Tibial artery (tissue), 4 donors: ENCODE measurements around the gene MIGA1.
A peak's percentile ranks its signal among the peaks of the same experiment; 100 is the strongest.

Experiments
- DNase-seq, 2 donors: peaks; one replicate each; pipeline ENCODE4 v3.0.0-alpha.2; 2019
- H3K27ac ChIP-seq, 2 donors: fragments of 200-600 bp; sonication (generic) in 1 of 2; 1 replicate in 1 of 2; 2 replicates in 1 of 2; pipeline ENCODE4 v1.5.1; 2018 to 2019; ENCODE audit warnings: mild to moderate bottlenecking in 1 of 2
- H3K27me3 ChIP-seq, 2 donors: fragments of 200-600 bp; sonication (generic) in 1 of 2; one replicate each; pipeline versions ENCODE4 v1.5.1 to v1.6.0; 2016 to 2019
- H3K36me3 ChIP-seq, 3 donors: fragments of 200-600 bp; sonication (generic) in 2 of 3; one replicate each; pipeline ENCODE4 v1.5.1; 2016 to 2019; ENCODE audit warnings: mild to moderate bottlenecking in 2 of 3
- H3K4me1 ChIP-seq, 4 donors: fragments of 200-600 bp; sonication (generic) in 2 of 4; 1 replicate in 3 of 4; 2 replicates in 1 of 4; pipeline ENCODE4 v1.5.1; 2016 to 2019
- H3K4me3 ChIP-seq, 2 donors: fragments of 200-600 bp; sonication (generic) in 1 of 2; 1 replicate in 1 of 2; 2 replicates in 1 of 2; pipeline ENCODE4 v1.5.1; 2018 to 2019; ENCODE audit warnings: mild to moderate bottlenecking in 2 of 2
- H3K9me3 ChIP-seq, 3 donors: fragments of 200-600 bp; sonication (generic) in 1 of 3; one replicate each; pipeline ENCODE4 v1.5.1; 2016 to 2019
- intact Hi-C: fragments of 100-400 bp; cut with DNase I; formaldehyde crosslinking; loops from one replicate; pipeline ENCODE4 v1.15.0; 2023; ENCODE audit warnings: low total_unique reads
- TF ChIP-seq, protein P1 (sequence below), 2 experiments: fragments of 200-600 bp in 1 of 2; fragments of 450-650 bp in 1 of 2; IDR thresholded peaks; one replicate each; pipeline ENCODE4 v1.5.1; 2017 to 2019; ENCODE audit warnings: antibody characterized with exemption in 2 of 2, mild to moderate bottlenecking in 1 of 2, moderate library complexity in 1 of 2

MIGA1 gene

GRCh38 chr1:77779529-77780281 is at the start of gene MIGA1:
MIGA1 (plus strand) TSS chr1:77779649; CDS start chr1:77783253, 3,604 bp downstream.
- Histone ChIP-seq H3K4me3 (peak within 1 kb of the TSS; percentile 76 to 98), H3K9me3 (no peaks in the 10 kb centered on the region), H3K27ac (peak within 1 kb of the TSS; percentile 79 to 85), H3K36me3 (peaks cover 7 to 11% (median 10%) of the 10 kb centered on the region in 3 donors), H3K27me3 (no peaks in the 10 kb centered on the region), H3K4me1 (peaks cover 0 to 27% (median 9%) of the 10 kb centered on the region in 4 donors)
- peak; percentile 91 to 92 for DNase-seq
- TF ChIP-seq, protein P1, sequence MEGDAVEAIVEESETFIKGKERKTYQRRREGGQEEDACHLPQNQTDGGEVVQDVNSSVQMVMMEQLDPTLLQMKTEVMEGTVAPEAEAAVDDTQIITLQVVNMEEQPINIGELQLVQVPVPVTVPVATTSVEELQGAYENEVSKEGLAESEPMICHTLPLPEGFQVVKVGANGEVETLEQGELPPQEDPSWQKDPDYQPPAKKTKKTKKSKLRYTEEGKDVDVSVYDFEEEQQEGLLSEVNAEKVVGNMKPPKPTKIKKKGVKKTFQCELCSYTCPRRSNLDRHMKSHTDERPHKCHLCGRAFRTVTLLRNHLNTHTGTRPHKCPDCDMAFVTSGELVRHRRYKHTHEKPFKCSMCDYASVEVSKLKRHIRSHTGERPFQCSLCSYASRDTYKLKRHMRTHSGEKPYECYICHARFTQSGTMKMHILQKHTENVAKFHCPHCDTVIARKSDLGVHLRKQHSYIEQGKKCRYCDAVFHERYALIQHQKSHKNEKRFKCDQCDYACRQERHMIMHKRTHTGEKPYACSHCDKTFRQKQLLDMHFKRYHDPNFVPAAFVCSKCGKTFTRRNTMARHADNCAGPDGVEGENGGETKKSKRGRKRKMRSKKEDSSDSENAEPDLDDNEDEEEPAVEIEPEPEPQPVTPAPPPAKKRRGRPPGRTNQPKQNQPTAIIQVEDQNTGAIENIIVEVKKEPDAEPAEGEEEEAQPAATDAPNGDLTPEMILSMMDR (IDR thresholded peaks at IDR 0.05): no peak
- intact Hi-C loops: loop anchor here (5.0 kb wide), 1 partner anchor 1342 kb away; no protein-coding TSS in a partner anchor

DNA sequence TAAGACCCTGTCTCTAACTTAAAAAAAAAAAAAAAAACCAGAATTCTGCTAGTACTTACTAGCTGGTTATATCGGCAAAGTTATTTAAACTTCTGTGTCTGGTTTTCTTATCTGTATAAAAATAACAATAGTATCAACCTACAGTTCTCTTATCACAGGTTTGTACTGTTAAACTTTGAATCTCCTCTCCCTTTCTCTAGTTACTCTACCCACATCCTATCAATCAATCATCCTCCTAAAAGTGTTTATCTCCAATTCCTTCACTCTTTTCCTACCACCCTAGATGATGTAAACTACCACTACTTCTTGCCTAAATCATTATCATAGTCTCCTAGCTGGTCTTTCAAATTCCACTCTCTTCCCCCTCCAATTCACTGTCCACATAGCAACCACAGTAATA is 47.4 kb upstream of the MIGA1 start:
- no peak overlapping the region for H3K27ac ChIP-seq
- H3K36me3 ChIP-seq: peaks cover 30 to 41% (median 35%) of the 10 kb centered on the region in 3 donors
- no peak overlapping the region for H3K4me3 ChIP-seq
- no peaks in the 10 kb centered on the region for H3K9me3 ChIP-seq
- no peaks in the 10 kb centered on the region for H3K4me1 ChIP-seq
- TF ChIP-seq, protein P1 (IDR thresholded peaks at IDR 0.05): no peak
- DNase-seq: no peak
- intact Hi-C loops: no loop called here
- H3K27me3 ChIP-seq: no peaks in the 10 kb centered on the region

DNA sequence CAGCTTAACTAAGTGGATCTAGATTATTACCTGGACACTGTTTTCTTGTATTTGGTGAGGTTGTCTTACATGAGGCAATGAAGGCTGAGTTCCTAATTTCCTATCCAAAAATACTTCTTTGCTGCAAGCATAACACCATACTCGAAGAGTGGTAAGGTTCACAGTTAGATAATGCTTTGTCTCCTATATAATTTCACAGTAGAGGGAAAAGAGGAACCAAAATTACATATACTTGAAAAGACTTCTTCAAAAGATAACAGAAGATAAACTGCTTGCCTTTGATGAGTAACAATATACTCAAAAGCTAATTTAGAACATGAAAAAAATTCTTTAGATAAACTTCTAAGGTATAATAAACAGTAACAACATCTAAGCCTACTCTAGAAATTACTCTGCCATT is 40.2 kb upstream of the MIGA1 start:
- TF ChIP-seq, protein P1 (IDR thresholded peaks at IDR 0.05): no peak
- Histone ChIP-seq H3K27me3 (no peaks in the 10 kb centered on the region), H3K4me1 (peaks cover 0 to 5% (median 0%) of the 10 kb centered on the region in 4 donors), H3K4me3 (no peak overlapping the region), H3K27ac (no peak overlapping the region), H3K9me3 (no peaks in the 10 kb centered on the region), H3K36me3 (peaks cover 9 to 33% (median 33%) of the 10 kb centered on the region in 3 donors)
- no peak for DNase-seq
- intact Hi-C loops: no loop called here

GRCh38 chr1:77741316-77741715 is 38.1 kb upstream of the MIGA1 start:
- intact Hi-C loops: no loop called here
- H3K27me3 ChIP-seq: no peaks in the 10 kb centered on the region
- peaks cover 0 to 15% (median 2%) of the 10 kb centered on the region in 4 donors for H3K4me1 ChIP-seq
- peaks cover 9 to 33% (median 32%) of the 10 kb centered on the region in 3 donors for H3K36me3 ChIP-seq
- H3K27ac ChIP-seq: no peak overlapping the region
- H3K9me3 ChIP-seq: no peaks in the 10 kb centered on the region
- TF ChIP-seq, protein P1 (IDR thresholded peaks at IDR 0.05): no peak
- no peak overlapping the region for H3K4me3 ChIP-seq
- DNase-seq: no peak

DNA sequence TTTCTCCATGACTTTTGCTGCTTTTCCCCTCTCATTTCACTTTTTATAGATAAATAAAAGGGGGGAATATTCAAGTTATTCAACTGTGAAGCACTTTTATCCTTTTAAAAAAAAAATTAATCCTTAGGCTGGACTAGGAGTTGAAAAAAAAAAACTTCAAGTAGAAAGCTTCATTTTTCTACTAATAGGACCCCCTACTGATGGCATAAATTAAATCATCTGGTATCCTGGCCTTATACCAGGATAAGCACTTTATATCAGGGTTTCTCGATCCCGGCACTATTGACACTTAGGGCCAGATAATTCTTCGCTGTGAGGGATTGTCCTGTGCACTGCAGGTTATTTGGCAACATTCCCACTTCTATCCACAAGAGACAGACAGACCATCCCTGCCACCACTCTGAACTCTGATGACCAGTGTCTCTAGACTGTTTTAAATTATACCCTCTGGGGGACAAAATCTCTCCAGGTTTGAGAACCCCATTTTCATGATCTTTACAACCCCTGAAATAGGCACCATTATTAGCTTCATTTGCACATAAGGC is 37.4 kb upstream of the MIGA1 start:
- TF ChIP-seq, protein P1 (IDR thresholded peaks at IDR 0.05): no peak
- Histone ChIP-seq H3K4me3 (no peak overlapping the region), H3K27me3 (no peaks in the 10 kb centered on the region), H3K4me1 (peaks cover 0 to 17% (median 2%) of the 10 kb centered on the region in 4 donors), H3K36me3 (peaks cover 9 to 28% (median 25%) of the 10 kb centered on the region in 3 donors), H3K27ac (no peak overlapping the region), H3K9me3 (no peaks in the 10 kb centered on the region)
- DNase-seq: no peak
- intact Hi-C loops: no loop called here
